Measurements from ENCODE around the gene BTN2A1.

GRCh38 chr6:26439151-26440125 lies 18.3 kb upstream of the BTN2A1 start:
- TF ChIP-seq TAF1 (IDR thresholded peaks at IDR 0.05; ENCODE audit: borderline replicate concordance, insufficient read depth, low read length), result no peak
- TF ChIP-seq REST (IDR thresholded peaks at IDR 0.05; ENCODE audit: insufficient read depth in 1 of 2, low read depth in 2 of 2, low read length in 2 of 2), result no peak
- no peak for TF ChIP-seq POLR2AphosphoS5 (IDR thresholded peaks at IDR 0.05; ENCODE audit: low read depth, low read length)
- no peak for TF ChIP-seq SIN3A (IDR thresholded peaks at IDR 0.05; ENCODE audit: borderline replicate concordance, insufficient read depth, low read length)
- no peak for TF ChIP-seq FOXP2 (optimal IDR thresholded peaks at IDR 0.05; ENCODE audit: borderline replicate concordance, extremely low read depth, extremely low read length, insufficient read depth)
